WTC11 (cell line): ENCODE results near the gene BMP10. TPM values are rescaled to one million over a fixed set of nuclear protein-coding genes. Genes with fewer than 3 reads are reported as not detected.

Experiments
- ATAC-seq: fragments of 200-7000 bp; cut with Tn5 transposase; 2 replicates; pipeline ENCODE4 v1.10.0; 2021; ENCODE audit warnings: mild to moderate bottlenecking, moderate library complexity
- CTCF ChIA-PET: fragments of 300-600 bp; sonication (Branson Sonifier 250); formaldehyde crosslinking; loops from one replicate; lab custom pipeline; 2021; ENCODE audit warnings: antibody characterized with exemption; lab: Charles Lee
- POLR2A ChIA-PET: fragments of 350-600 bp; sonication (Branson Sonifier 250); formaldehyde crosslinking; loops from one replicate; lab custom pipeline; 2021; ENCODE audit warnings: antibody characterized with exemption; lab: Charles Lee
- DNase-seq: peaks from one replicate; pipeline ENCODE4 v3.0.0; 2021; ENCODE audit warnings: low spot score
- H3K27ac Mint-ChIP-seq: 2 replicates; pipeline ENCODE4 v1.8.0; 2021; ENCODE audit warnings: mixed read lengths
- H3K27me3 Mint-ChIP-seq: 2 replicates; pipeline ENCODE4 v1.8.0; 2021; ENCODE audit warnings: low read depth, mild to moderate bottlenecking, moderate library complexity, mixed read lengths
- H3K36me3 Mint-ChIP-seq: 2 replicates; pipeline ENCODE4 v1.8.0; 2021; ENCODE audit warnings: mixed read lengths
- H3K4me1 Mint-ChIP-seq: 2 replicates; pipeline ENCODE4 v1.8.0; 2022; ENCODE audit warnings: mixed read lengths
- H3K4me3 Mint-ChIP-seq: 2 replicates; pipeline ENCODE4 v1.8.0; 2021; ENCODE audit warnings: mild to moderate bottlenecking, moderate library complexity, mixed read lengths
- H3K9me3 Mint-ChIP-seq: 2 replicates; pipeline ENCODE4 v1.8.0; 2021; ENCODE audit warnings: mixed read lengths
- AR ChIP-seq: fragments of 250-450 bp; sonication (Bioruptor Pico); IDR thresholded peaks from 2 replicates; pipeline ENCODE4 v1.9.0; 2021; ENCODE audit warnings: mild to moderate bottlenecking
- ATF2 ChIP-seq: sonication (generic); formaldehyde crosslinking; IDR thresholded peaks from 2 replicates; pipeline ENCODE4 v1.8.1; 2022; ENCODE audit warnings: low read depth, missing genetic modification reagents, borderline replicate concordance
- ATF6 ChIP-seq: sonication (generic); formaldehyde crosslinking; IDR thresholded peaks from 2 replicates; pipeline ENCODE4 v1.8.1; 2023; ENCODE audit warnings: mild to moderate bottlenecking, missing genetic modification reagents
- CREB1 ChIP-seq: sonication (generic); formaldehyde crosslinking; IDR thresholded peaks from 2 replicates; pipeline ENCODE4 v1.8.0; 2023; ENCODE audit warnings: mild to moderate bottlenecking, missing genetic modification reagents
- CREM ChIP-seq: sonication (generic); formaldehyde crosslinking; IDR thresholded peaks from 2 replicates; pipeline ENCODE4 v1.8.1; 2022; ENCODE audit warnings: mild to moderate bottlenecking, missing genetic modification reagents, moderate library complexity
- FOXP4 ChIP-seq: sonication (generic); formaldehyde crosslinking; IDR thresholded peaks from 2 replicates; pipeline ENCODE4 v1.8.0; 2022; ENCODE audit warnings: mild to moderate bottlenecking, missing genetic modification reagents
- HMGA2 ChIP-seq: fragments of 250-450 bp; sonication (Bioruptor Pico); IDR thresholded peaks from 2 replicates; pipeline ENCODE4 v1.4.0; 2021; ENCODE audit warnings: mild to moderate bottlenecking, moderate library complexity
- OVOL2 ChIP-seq: fragments of 250-450 bp; sonication (Bioruptor Pico); IDR thresholded peaks from 2 replicates; pipeline ENCODE4 v1.9.0; 2021; ENCODE audit warnings: mild to moderate bottlenecking, borderline replicate concordance
- PRDM15 ChIP-seq: sonication (generic); formaldehyde crosslinking; IDR thresholded peaks from 2 replicates; pipeline ENCODE4 v1.8.0; 2022; ENCODE audit warnings: missing genetic modification reagents
- PREB ChIP-seq: sonication (generic); formaldehyde crosslinking; IDR thresholded peaks from 2 replicates; pipeline ENCODE4 v1.8.1; 2022; ENCODE audit warnings: mild to moderate bottlenecking, missing genetic modification reagents, moderate library complexity, borderline replicate concordance
- RORB ChIP-seq: fragments of 250-450 bp; sonication (Bioruptor Pico); IDR thresholded peaks from 2 replicates; pipeline ENCODE4 v1.9.0; 2021; ENCODE audit warnings: mild to moderate bottlenecking
- SMAD3 ChIP-seq: sonication (generic); formaldehyde crosslinking; IDR thresholded peaks from 2 replicates; pipeline ENCODE4 v1.8.0; 2022; ENCODE audit warnings: missing genetic modification reagents, mild to moderate bottlenecking, borderline replicate concordance
- TEAD4 ChIP-seq: sonication (generic); formaldehyde crosslinking; IDR thresholded peaks from 2 replicates; pipeline ENCODE4 v1.8.0; 2022; ENCODE audit warnings: mild to moderate bottlenecking, missing genetic modification reagents
- TP53 ChIP-seq: sonication (generic); formaldehyde crosslinking; IDR thresholded peaks from 2 replicates; pipeline ENCODE4 v1.8.1; 2023; ENCODE audit warnings: mild to moderate bottlenecking, missing genetic modification reagents
- USF2 ChIP-seq: sonication (generic); formaldehyde crosslinking; IDR thresholded peaks from 2 replicates; pipeline ENCODE4 v1.8.1; 2023; ENCODE audit warnings: mild to moderate bottlenecking, missing genetic modification reagents, moderate library complexity
- ZNF263 ChIP-seq: sonication (generic); formaldehyde crosslinking; IDR thresholded peaks from 2 replicates; pipeline ENCODE4 v1.8.1; 2022; ENCODE audit warnings: low read depth, mild to moderate bottlenecking, moderate library complexity, missing genetic modification reagents
- ZNF281 ChIP-seq: sonication (generic); formaldehyde crosslinking; IDR thresholded peaks from 2 replicates; pipeline ENCODE4 v1.8.0; 2023; ENCODE audit warnings: mild to moderate bottlenecking, missing genetic modification reagents
- ZNF396 ChIP-seq: fragments of 250-450 bp; sonication (Bioruptor Pico); IDR thresholded peaks from 2 replicates; pipeline ENCODE4 v1.8.0; 2021; ENCODE audit warnings: mild to moderate bottlenecking, moderate library complexity, borderline replicate concordance
- ZNF512 ChIP-seq: sonication (generic); formaldehyde crosslinking; IDR thresholded peaks from 2 replicates; pipeline ENCODE4 v1.8.1; 2022; ENCODE audit warnings: missing genetic modification reagents, borderline replicate concordance
- total RNA-seq: library from RNA; stranded (reverse); gene quantifications from 3 replicates; pipeline ENCODE4 v1.2.3, GENCODE V29; 2021

Gene BMP10
- total RNA-seq, 1 experiment from 2014 or later: not detected

GRCh38 chr2:68918497-68918896 lies 47.3 kb upstream of the BMP10 start:
- no peak for ATAC-seq
- peaks cover 5% of the 10 kb centered on the region for H3K4me1 Mint-ChIP-seq
- H3K4me3 Mint-ChIP-seq: no peak overlapping the region
- no peaks in the 10 kb centered on the region; the same call in 1 of the 2 replicates for H3K27me3 Mint-ChIP-seq
- POLR2A ChIA-PET: no interaction called here
- no peak for TF ChIP-seq ZNF263 (CRISPR knock-in tag)
- no peak for TF ChIP-seq TP53 (CRISPR knock-in tag)
- TF ChIP-seq CREB1 (CRISPR knock-in tag): no peak
- TF ChIP-seq ATF2 (CRISPR knock-in tag): no peak
- no peak for TF ChIP-seq ZNF396 (CRISPR knock-in tag)
- TF ChIP-seq ZNF281 (CRISPR knock-in tag): no peak
- TF ChIP-seq ZNF512: no peak
- TF ChIP-seq ATF6 (CRISPR knock-in tag): no peak
- TF ChIP-seq TEAD4 (CRISPR knock-in tag): no peak
- TF ChIP-seq OVOL2 (CRISPR knock-in tag): no peak
- TF ChIP-seq RORB (CRISPR knock-in tag): no peak
- no peak for TF ChIP-seq PREB (CRISPR knock-in tag)
- no peak for TF ChIP-seq PRDM15 (CRISPR knock-in tag)
- TF ChIP-seq USF2: no peak
- no peak for TF ChIP-seq HMGA2
- no peak for TF ChIP-seq SMAD3
- TF ChIP-seq FOXP4: no peak
- TF ChIP-seq CREM (CRISPR knock-in tag): no peak
- no peak for TF ChIP-seq AR (CRISPR knock-in tag)
- DNase-seq: no peak
- 0 out of 2 replicates have a peak, but pooled peaks cover 3% of the 10 kb centered on the region for H3K9me3 Mint-ChIP-seq
- H3K27ac Mint-ChIP-seq: no peak overlapping the region
- H3K36me3 Mint-ChIP-seq: no peaks in the 10 kb centered on the region
- CTCF ChIA-PET: interaction anchor here (1.5 kb wide), 1 partner anchor 167 kb away, joined by 4 read pairs; no protein-coding TSS in a partner anchor
